Fibroblast of pulmonary artery (primary cell): ENCODE measurements around the gene RHEBL1.

Experiments used
- DNase-seq: peaks from one replicate; pipeline ENCODE4 v3.0.0-alpha.2; 2010; ENCODE audit warnings: low read depth
- H3K4me3 ChIP-seq: replicated peaks from 2 replicates; pipeline ENCODE4 v1.5.1; 2011; ENCODE audit warnings: low read depth, mild to moderate bottlenecking, control low read depth, low read length, moderate library complexity
- TF ChIP-seq, protein P1 (sequence below): IDR thresholded peaks from 2 replicates; pipeline ENCODE4 v1.5.1; 2011; ENCODE audit warnings: mild to moderate bottlenecking, control low read depth, low read length, inconsistent platforms; ENCODE audit errors: missing control alignments

The RHEBL1 gene

DNA sequence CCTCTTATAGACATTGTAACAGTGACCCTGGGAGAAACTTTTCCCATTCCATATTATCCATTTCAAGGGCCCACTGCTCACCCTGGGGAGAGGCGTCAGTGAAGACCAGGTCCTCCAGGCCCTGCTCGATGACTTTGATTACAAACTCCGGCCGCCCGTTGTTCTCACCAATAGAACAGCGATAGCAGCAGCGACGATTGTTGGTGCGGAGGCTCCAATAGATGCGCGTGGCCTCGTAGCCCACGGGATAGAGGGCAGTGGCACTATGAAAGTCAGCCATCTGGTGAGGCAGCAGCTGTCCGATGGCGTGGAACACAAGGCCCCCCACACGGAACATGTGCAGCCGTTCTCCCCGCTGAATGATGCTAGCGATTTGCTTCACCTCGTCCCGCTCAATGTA lies 43.7 kb downstream of the RHEBL1 start:
- no peak for DNase-seq
- TF ChIP-seq, protein P1, sequence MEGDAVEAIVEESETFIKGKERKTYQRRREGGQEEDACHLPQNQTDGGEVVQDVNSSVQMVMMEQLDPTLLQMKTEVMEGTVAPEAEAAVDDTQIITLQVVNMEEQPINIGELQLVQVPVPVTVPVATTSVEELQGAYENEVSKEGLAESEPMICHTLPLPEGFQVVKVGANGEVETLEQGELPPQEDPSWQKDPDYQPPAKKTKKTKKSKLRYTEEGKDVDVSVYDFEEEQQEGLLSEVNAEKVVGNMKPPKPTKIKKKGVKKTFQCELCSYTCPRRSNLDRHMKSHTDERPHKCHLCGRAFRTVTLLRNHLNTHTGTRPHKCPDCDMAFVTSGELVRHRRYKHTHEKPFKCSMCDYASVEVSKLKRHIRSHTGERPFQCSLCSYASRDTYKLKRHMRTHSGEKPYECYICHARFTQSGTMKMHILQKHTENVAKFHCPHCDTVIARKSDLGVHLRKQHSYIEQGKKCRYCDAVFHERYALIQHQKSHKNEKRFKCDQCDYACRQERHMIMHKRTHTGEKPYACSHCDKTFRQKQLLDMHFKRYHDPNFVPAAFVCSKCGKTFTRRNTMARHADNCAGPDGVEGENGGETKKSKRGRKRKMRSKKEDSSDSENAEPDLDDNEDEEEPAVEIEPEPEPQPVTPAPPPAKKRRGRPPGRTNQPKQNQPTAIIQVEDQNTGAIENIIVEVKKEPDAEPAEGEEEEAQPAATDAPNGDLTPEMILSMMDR = no peak
- H3K4me3 ChIP-seq = no peak overlapping the region

DNA sequence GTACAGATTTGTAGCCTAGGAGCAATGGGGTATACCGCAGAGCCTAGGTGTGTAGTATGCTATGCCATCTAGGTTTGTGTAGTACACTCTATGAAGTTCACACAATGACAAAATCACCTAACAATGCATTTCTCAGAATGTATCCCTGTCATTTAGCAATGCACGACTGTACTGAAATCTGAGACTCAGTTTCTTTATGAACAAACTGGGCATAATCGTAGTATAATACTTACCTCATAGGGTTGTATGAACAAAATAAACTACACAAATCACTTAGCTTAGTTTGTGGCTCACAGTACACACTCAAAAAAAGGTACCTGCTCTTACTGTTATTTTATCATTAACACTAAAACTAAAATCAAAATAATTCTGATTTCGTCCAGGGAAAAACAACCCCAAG lies 44.3 kb downstream of the RHEBL1 start:
- TF ChIP-seq, protein P1 = no peak

DNA sequence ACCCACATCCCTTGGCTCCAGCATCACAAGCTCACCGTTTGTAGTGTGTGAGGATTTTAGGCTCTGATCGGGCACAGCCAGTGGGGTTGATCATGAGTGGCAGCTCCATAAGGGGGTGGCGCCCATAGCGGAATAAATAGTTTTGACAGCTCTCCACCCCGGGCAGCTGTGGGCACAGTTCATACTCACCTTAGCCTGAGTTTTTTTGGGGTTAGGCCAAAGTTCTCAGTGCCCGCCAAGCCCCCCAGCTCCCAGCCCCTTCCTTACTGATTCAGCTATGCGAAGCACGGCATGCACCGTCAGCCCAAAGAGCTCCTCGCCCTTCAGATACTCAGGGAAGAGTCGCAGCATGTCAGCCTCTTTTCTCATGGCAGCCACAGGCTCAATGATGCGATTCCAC lies 45.2 kb downstream of the RHEBL1 start:
- no peak overlapping the region for H3K4me3 ChIP-seq
- DNase-seq = no peak
- TF ChIP-seq, protein P1 = no peak

More for the DNA sequence above, 44.3 kb downstream of the RHEBL1 start:
- no peak for DNase-seq
- H3K4me3 ChIP-seq = no peak overlapping the region

DNA sequence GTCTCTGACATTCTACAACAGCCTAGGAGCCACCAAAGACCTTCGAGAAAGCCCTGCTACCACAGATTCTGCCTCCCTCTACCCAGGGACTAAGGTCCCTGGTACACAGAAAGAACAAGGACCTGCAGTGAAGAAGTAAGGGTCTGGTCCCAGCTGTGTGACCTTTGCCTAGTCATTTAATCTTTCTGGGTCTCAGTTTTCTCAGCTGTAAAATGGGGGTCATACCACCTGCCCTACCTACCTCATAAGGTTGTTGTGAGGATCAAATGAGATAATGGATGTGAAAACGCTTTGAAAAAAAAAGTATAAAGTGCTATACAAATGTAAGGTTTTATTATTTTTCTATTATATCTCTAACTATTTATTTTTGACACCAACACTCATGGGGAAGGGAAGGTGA lies 46.0 kb downstream of the RHEBL1 start:
- no peak for DNase-seq
- H3K4me3 ChIP-seq = no peak overlapping the region
- TF ChIP-seq, protein P1 = no peak

DNA sequence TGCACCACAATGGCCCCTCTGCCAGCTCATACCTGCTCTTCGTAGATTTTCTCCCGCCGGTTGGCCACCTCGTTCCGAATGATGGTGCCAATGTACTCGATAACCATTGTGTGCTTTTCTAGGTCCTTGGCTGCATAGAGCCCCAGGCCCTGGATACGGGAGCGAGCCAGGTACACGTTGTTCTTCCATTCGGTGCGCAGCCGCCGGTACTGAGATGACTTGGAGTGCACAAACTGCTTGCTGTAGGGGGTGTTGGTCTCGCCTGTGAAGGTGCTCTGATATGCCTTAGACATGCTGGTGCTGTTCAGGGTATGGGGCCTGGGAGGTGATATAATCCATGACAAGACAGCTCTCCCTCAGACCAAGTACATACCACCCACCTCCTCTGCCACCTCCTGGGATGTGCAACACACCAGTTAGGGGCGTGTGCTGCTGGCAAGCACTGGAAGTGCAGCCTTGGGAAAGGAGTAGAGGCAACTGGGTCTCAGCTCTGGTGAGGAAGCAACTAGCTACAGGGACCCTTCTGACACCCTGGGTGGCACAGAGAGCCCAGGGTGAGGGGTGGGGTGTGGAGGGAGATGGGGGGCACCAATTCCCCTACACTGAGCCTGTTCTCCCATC lies 47.1 kb downstream of the RHEBL1 start:
- H3K4me3 ChIP-seq = no peak overlapping the region
- TF ChIP-seq, protein P1 = no peak

DNA sequence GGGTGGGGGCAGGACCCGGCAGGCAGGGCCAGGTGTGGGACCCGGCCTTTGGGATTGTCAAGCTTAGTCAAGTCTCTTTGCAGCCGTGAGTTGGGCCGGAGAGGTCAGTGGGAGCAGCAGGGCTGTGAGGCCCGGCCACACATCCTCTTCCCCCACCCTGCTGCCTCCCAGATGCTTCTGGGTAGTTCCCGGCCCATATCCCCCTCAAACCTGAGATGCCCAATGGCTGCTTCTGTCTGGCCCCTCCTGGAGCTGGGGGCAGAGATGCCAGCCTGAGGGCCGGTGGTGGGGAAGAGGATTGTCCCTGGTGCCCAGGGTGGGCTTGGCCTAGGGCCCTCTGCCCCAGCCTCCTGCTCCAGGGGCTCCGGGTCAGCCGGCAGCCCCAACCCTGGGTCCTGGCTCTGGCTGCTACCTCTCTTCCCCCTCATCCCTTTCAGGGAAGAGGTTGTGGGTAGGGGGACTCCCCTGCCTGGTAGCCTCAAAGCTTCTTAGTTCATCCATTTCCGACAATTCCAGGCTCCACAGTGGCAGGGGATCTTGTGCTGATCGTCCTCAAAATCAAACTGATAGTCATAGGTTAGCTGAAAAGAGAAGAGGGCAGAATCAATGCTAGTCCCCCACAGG lies 48.4 kb downstream of the RHEBL1 start:
- H3K4me3 ChIP-seq = no peak overlapping the region
- TF ChIP-seq, protein P1 = no peak
- no peak for DNase-seq

More for the DNA sequence above, 47.1 kb downstream of the RHEBL1 start:
- no peak for DNase-seq

DNA sequence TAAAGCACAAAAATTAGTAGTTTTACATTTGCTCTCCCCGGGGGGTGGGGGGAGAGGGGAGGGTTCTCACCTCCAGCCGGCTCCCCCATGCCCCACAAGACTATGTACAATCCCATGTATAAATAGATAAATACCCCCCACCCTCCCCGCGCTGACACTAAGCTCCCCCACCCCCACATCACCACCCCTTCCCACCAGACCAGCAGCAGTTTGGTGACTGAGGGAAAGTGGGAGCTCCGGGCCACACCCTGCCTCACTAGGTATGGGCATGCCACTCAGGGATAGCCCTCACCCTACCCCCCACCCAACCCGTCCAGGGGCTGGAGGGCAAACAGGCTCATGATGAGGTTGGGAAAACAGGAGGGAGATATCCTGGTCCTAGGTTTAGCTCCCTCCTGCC lies 49.3 kb downstream of the RHEBL1 start:
- H3K4me3 ChIP-seq = no peak overlapping the region
- no peak for DNase-seq
- TF ChIP-seq, protein P1 = no peak
